Sigmoid colon (tissue), 7 donors: ENCODE results near the gene SURF4. TPM values are rescaled to one million over a fixed set of nuclear protein-coding genes. Genes with fewer than 3 reads are reported as not detected.
"Not testable (repeated sequence)": the region's sequence is repeated elsewhere in the genome, so short reads cannot be mapped to it uniquely, and the experiment has no call there.

Source experiments
- DNase-seq: peaks from one replicate; pipeline ENCODE4 v3.0.0-alpha.2; 2019
- H3K27ac ChIP-seq, 4 donors: fragments of 200-600 bp; sonication (generic); one replicate each; pipeline ENCODE4 v1.5.1; 2016 to 2019; ENCODE audit warnings: mild to moderate bottlenecking in 1 of 4
- H3K27me3 ChIP-seq, 3 donors: fragments of 200-600 bp; sonication (generic); one replicate each; pipeline ENCODE4 v1.5.1; 2019; ENCODE audit warnings: mild to moderate bottlenecking in 1 of 3
- H3K36me3 ChIP-seq, 4 donors: fragments of 200-600 bp; sonication (generic); one replicate each; pipeline ENCODE4 v1.5.1; 2016 to 2019
- H3K4me1 ChIP-seq, 4 donors: fragments of 200-600 bp; sonication (generic); one replicate each; pipeline ENCODE4 v1.5.1; 2017 to 2019
- H3K4me3 ChIP-seq, 4 donors: fragments of 200-600 bp; sonication (generic); one replicate each; pipeline ENCODE4 v1.5.1; 2017 to 2019; ENCODE audit warnings: mild to moderate bottlenecking in 2 of 4, moderate library complexity in 1 of 4
- H3K9me3 ChIP-seq, 4 donors: fragments of 200-600 bp in 3 of 4; sonication (generic) in 3 of 4; one replicate each; pipeline versions ENCODE4 v1.5.1 to v1.6.1; 2013 to 2019
- EP300 ChIP-seq, 4 donors: sonication (generic); formaldehyde crosslinking; IDR thresholded peaks; one replicate each; pipeline ENCODE4 v1.6.1; 2017; ENCODE audit warnings: antibody characterized with exemption in 4 of 4
- POLR2A ChIP-seq, 2 donors: fragments of 450-650 bp; IDR thresholded peaks; one replicate each; pipeline ENCODE4 v1.6.1; 2016; ENCODE audit warnings: antibody characterized with exemption in 2 of 2, mild to moderate bottlenecking in 2 of 2, moderate library complexity in 2 of 2
- POLR2AphosphoS5 ChIP-seq, 4 donors: sonication (generic); formaldehyde crosslinking; IDR thresholded peaks; one replicate each; pipeline ENCODE4 v1.6.1; 2017; ENCODE audit warnings: antibody characterized with exemption in 4 of 4
- WGBS, 2 donors: extraction: QIAGEN DNeasy Blood & Tissue Kit; methylation state at CpG; one replicate each; pipeline ENCODE4 v1.1.7; 2013; 5-methylcytosine and 5-hydroxymethylcytosine counted together
- intact Hi-C: fragments of 100-400 bp; cut with DNase I; formaldehyde crosslinking; loops from one replicate; pipeline ENCODE4 v1.15.1; 2023
- polyA plus RNA-seq, 3 donors: library from polyadenylated mRNA; stranded (reverse); fragments of 200-250 nt; gene quantifications; one replicate each; pipeline ENCODE4 v1.2.3, GENCODE V29; 2013
- total RNA-seq, 4 donors: library from RNA; depleted of rRNA; stranded (reverse); fragments of >200 nt; gene quantifications; one replicate each; pipeline ENCODE4 v1.1.0, GENCODE V29; 2016
- TF ChIP-seq, protein P1 (sequence below), 4 experiments: fragments of 450-650 bp in 3 of 4; fragments of 200-600 bp in 1 of 4; IDR thresholded peaks; one replicate each; pipeline ENCODE4 v1.5.1; 2016 to 2019; ENCODE audit warnings: antibody characterized with exemption in 4 of 4, mild to moderate bottlenecking in 3 of 4, moderate library complexity in 2 of 4
- donor health status: healthy with polysubstance abuse.
- donor health status: Bipolar disorder and iron deficiency.
- donor health status: healthy.

Gene SURF4
- total and polyA plus RNA-seq, 7 donors, result 17.4 to 190 (median 83.1) TPM

DNA sequence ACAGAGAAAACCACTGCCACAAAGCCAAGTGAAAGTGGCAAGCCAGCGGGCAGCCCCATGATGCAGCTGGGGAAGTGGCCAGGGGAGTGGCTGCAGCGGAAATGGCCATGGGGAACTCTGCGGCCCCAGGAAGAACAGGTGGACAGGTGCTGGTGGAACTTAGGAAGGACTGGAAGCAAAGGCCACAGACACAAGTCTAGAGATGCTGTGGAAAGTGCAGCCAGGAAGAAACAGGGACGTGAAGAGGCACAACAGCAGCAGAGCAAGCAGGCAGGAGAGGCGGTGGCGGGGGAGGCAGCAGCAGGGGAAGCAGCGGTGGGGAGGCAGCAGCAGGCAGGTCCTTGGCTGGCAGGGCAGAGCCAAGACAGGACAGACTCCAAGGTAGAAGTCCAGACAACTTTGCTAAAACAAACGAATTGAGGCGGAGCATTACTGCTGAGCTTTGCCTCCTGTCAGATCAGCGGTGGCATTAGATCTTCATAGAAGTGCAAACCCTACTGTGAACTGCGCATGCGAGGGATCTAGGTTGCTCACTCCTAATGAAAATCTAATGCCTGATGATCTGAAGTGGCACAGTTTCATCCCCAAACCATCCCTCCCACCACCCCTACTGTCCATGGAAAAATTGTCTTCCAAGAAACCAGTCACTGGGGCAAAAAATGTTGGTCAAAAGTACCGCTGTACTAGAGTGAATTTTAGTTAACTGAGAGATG, 51.7 kb downstream of the SURF4 start:
- Histone ChIP-seq H3K9me3 (no peaks in the 10 kb centered on the region), H3K27me3 (no peaks in the 10 kb centered on the region), H3K27ac (no peak overlapping the region), H3K4me1 (no peaks in the 10 kb centered on the region), H3K4me3 (no peak overlapping the region), H3K36me3 (no peaks in the 10 kb centered on the region)
- no peak for TF ChIP-seq POLR2A (IDR thresholded peaks at IDR 0.05)
- peak; percentile 30 for DNase-seq
- whole genome bisulfite sequencing, 2 donors, result 83 to 91% methylated on average over 13 of the region's 13 CpGs
- intact Hi-C loops, result no loop called here

DNA sequence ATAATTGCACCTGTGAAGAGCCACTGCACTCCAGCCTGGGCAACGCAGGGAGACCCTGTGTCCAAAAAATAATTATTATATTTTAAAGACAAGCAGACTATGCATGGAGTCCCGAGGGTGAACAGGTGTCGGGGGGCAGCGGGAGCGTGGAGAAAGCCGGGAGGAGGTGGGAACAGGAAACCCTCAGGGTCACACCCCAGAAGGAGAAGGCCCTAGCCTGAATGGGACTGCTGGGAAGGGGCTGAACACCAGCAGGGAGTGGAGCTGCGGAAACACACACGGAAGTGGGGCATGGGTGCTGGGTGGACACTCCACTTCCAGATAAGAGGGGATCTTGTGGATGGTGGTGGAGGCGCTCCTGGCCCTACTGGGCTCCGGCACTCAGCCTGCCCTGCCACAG, 52.6 kb downstream of the SURF4 start:
- H3K4me3 ChIP-seq, result no peak overlapping the region
- TF ChIP-seq POLR2A (IDR thresholded peaks at IDR 0.05), result no peak
- no peak for TF ChIP-seq POLR2AphosphoS5 (IDR thresholded peaks at IDR 0.05)
- TF ChIP-seq EP300 (IDR thresholded peaks at IDR 0.05), result no peak
- TF ChIP-seq, protein P1, sequence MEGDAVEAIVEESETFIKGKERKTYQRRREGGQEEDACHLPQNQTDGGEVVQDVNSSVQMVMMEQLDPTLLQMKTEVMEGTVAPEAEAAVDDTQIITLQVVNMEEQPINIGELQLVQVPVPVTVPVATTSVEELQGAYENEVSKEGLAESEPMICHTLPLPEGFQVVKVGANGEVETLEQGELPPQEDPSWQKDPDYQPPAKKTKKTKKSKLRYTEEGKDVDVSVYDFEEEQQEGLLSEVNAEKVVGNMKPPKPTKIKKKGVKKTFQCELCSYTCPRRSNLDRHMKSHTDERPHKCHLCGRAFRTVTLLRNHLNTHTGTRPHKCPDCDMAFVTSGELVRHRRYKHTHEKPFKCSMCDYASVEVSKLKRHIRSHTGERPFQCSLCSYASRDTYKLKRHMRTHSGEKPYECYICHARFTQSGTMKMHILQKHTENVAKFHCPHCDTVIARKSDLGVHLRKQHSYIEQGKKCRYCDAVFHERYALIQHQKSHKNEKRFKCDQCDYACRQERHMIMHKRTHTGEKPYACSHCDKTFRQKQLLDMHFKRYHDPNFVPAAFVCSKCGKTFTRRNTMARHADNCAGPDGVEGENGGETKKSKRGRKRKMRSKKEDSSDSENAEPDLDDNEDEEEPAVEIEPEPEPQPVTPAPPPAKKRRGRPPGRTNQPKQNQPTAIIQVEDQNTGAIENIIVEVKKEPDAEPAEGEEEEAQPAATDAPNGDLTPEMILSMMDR (IDR thresholded peaks at IDR 0.05), result no peak
- no peaks in the 10 kb centered on the region for H3K27me3 ChIP-seq
- intact Hi-C loops, result no loop called here
- no peak overlapping the region for H3K27ac ChIP-seq
- H3K4me1 ChIP-seq, result no peaks in the 10 kb centered on the region
- H3K36me3 ChIP-seq, result no peaks in the 10 kb centered on the region
- 94 to 95% methylated on average over 10 of the region's 10 CpGs for WGBS, 2 donors
- H3K9me3 ChIP-seq, result no peaks in the 10 kb centered on the region
- peak; percentile 33 for DNase-seq

GRCh38 chr9:133322701-133323100, 53.2 kb downstream of the SURF4 start:
- H3K36me3 ChIP-seq, result no peaks in the 10 kb centered on the region
- no peak overlapping the region for H3K27ac ChIP-seq
- DNase-seq, result no peak
- WGBS, 2 donors, result 73 to 89% methylated on average over 14 of the region's 14 CpGs
- no peaks in the 10 kb centered on the region for H3K4me1 ChIP-seq
- intact Hi-C loops, result no loop called here
- no peaks in the 10 kb centered on the region for H3K9me3 ChIP-seq
- H3K27me3 ChIP-seq, result no peaks in the 10 kb centered on the region
- no peak overlapping the region for H3K4me3 ChIP-seq
- TF ChIP-seq EP300 (IDR thresholded peaks at IDR 0.05) (no peak), POLR2A (IDR thresholded peaks at IDR 0.05) (no peak), POLR2AphosphoS5 (IDR thresholded peaks at IDR 0.05) (no peak)
- TF ChIP-seq, protein P1 (IDR thresholded peaks at IDR 0.05), result no peak

GRCh38 chr9:133321411-133321935, 54.4 kb downstream of the SURF4 start:
- H3K27ac ChIP-seq, result no peak overlapping the region
- H3K36me3 ChIP-seq, result no peaks in the 10 kb centered on the region
- H3K9me3 ChIP-seq, result no peaks in the 10 kb centered on the region
- DNase-seq, result peak; percentile 56
- TF ChIP-seq, protein P1 (IDR thresholded peaks at IDR 0.05), result no peak
- TF ChIP-seq POLR2AphosphoS5 (IDR thresholded peaks at IDR 0.05) (no peak), EP300 (IDR thresholded peaks at IDR 0.05) (no peak), POLR2A (IDR thresholded peaks at IDR 0.05) (no peak)
- H3K27me3 ChIP-seq, result no peaks in the 10 kb centered on the region
- H3K4me1 ChIP-seq, result no peaks in the 10 kb centered on the region
- intact Hi-C loops, result no loop called here
- no peak overlapping the region for H3K4me3 ChIP-seq
- 88 to 93% methylated on average over 13 of the region's 13 CpGs for WGBS, 2 donors

DNA sequence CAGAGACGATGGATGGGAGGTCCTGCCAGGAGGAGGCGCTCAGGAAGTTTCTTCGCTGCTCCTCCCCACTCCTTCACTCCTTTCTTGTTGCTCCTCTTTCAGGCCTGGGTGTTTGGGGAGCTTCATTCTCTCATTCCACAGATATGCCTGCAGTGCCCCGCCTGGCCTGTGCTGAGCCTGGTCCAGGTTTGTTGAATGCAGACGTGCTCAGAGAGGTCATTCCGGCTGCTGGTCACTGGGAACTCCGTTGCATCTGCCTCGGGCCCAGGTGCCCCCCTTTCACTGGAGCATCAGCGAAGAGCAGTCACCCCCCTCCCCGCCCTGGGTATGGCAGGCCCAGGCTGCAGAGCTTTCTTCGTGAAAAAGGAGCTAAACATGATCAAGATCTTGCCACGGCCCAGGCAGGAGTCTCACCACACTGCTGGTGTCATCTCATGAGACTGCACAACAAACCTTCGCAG, 55.4 kb downstream of the SURF4 start:
- TF ChIP-seq, protein P1 (IDR thresholded peaks at IDR 0.05), result no peak
- no peak for TF ChIP-seq EP300 (IDR thresholded peaks at IDR 0.05)
- no peak for TF ChIP-seq POLR2AphosphoS5 (IDR thresholded peaks at IDR 0.05)
- no peak for TF ChIP-seq POLR2A (IDR thresholded peaks at IDR 0.05)
- no peak overlapping the region for H3K27ac ChIP-seq
- no peaks in the 10 kb centered on the region for H3K27me3 ChIP-seq
- H3K4me3 ChIP-seq, result no peak overlapping the region
- no peaks in the 10 kb centered on the region for H3K9me3 ChIP-seq
- H3K36me3 ChIP-seq, result no peaks in the 10 kb centered on the region
- intact Hi-C loops, result no loop called here
- DNase-seq, result peak; percentile 41
- no peaks in the 10 kb centered on the region for H3K4me1 ChIP-seq
- WGBS, 2 donors, result 86 to 87% methylated on average over 13 of the region's 13 CpGs

DNA sequence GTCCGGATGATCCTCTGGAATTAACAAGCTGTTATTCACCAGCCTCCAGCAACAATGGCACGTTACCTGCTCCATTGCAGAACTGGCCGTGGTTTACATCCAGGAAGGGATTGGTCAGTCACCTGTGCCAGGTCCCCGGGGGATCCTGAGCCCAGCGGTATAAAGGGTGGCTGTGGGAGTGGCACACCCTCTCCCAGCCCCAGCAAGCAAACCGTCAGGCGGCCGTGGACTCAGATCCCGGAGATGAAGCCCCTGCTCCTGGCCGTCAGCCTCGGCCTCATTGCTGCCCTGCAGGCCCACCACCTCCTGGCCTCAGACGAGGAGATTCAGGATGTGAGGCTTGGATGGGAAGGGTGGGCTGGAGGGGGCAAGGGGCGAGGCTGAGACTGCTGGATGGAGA, 58.3 kb downstream of the SURF4 start:
- intact Hi-C loops, H3K4me3 ChIP-seq, H3K27me3 ChIP-seq, H3K36me3 ChIP-seq, H3K27ac ChIP-seq, H3K9me3 ChIP-seq, H3K4me1 ChIP-seq: not testable (repeated sequence)
- WGBS, 2 donors, result 85 to 87% methylated on average over 13 of the region's 13 CpGs
- peak; percentile 39 for DNase-seq
